Measurements from ENCODE around the gene ZSWIM3.
A peak's percentile ranks its signal among the peaks of the same experiment; 100 is the strongest.

ZSWIM3 gene

DNA sequence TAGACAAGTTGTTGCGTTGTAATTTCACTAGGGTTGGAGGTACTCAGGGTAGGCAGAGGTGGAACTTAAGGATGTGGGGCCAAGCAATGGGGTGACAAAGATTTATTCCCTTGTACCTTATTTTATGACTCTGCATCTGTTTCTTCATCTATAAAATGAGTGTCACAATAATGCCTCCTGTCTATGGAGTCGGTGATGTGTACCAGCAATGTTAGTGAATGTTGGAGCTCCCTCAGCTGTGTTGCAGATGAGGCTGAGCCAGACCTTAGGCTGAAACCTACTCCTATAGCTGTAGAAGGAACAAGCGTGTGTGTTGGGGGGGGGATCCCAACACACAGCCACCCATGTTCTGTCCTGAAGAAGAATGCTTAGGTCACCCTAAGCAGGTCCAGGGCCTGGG, 40.5 kb upstream of the ZSWIM3 start:
- in situ Hi-C loops (cut with HindIII; ENCODE audit: low sequenced_read_pairs), result no loop called here
- DNase-seq (ENCODE audit: low read depth, low spot score), result no peak
- no peak overlapping the region for H3K4me3 ChIP-seq (ENCODE audit: low read depth, low read length)
- TF ChIP-seq, protein P1, sequence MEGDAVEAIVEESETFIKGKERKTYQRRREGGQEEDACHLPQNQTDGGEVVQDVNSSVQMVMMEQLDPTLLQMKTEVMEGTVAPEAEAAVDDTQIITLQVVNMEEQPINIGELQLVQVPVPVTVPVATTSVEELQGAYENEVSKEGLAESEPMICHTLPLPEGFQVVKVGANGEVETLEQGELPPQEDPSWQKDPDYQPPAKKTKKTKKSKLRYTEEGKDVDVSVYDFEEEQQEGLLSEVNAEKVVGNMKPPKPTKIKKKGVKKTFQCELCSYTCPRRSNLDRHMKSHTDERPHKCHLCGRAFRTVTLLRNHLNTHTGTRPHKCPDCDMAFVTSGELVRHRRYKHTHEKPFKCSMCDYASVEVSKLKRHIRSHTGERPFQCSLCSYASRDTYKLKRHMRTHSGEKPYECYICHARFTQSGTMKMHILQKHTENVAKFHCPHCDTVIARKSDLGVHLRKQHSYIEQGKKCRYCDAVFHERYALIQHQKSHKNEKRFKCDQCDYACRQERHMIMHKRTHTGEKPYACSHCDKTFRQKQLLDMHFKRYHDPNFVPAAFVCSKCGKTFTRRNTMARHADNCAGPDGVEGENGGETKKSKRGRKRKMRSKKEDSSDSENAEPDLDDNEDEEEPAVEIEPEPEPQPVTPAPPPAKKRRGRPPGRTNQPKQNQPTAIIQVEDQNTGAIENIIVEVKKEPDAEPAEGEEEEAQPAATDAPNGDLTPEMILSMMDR (IDR thresholded peaks at IDR 0.05; ENCODE audit: low read depth, low read length), result no peak

DNA sequence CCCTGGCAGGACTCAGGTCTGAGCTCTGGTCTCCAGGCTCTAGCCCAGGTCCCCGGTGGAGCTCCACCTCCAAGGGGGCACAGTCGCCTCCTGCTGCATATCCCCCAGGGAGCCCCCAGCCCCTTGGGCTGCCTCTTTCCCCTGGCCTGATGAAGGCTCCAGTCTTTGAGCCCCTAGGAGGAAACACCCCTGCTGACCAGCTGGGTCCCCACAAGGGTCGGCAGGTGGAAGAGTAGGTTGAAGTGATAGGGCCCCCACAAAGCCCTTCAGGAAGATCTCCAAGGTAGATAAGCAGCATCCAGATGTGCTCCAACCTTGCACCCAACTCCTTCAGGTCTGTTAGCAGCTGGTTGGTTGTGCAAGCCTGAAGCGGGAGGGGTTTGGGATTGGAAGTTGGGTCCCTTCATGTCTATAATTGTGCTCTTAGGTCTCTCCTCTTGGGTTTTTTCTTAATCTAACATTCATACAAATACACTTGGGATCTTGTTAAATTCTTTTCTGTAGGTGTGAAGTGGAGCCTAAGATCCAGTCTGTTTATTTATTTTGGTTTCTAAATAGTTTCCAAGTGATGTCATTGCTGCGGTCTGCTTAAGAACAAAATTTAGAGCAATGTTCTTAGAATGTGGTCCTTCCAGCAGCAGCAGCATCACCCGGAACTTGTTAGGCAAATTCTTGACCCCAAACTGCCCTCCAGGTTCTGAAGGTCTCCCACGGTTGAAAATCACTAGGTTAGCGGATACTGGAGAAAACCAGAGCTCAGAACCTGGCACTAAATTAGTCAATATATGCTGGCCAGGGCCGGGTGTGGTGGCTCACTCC, 39.8 kb upstream of the ZSWIM3 start:
- TF ChIP-seq, protein P1 (IDR thresholded peaks at IDR 0.05; ENCODE audit: low read depth, low read length), result no peak
- no peak overlapping the region for H3K4me3 ChIP-seq (ENCODE audit: low read depth, low read length)
- in situ Hi-C loops (cut with HindIII; ENCODE audit: low sequenced_read_pairs), result no loop called here
- DNase-seq (ENCODE audit: low read depth, low spot score), result peak; percentile 82

DNA sequence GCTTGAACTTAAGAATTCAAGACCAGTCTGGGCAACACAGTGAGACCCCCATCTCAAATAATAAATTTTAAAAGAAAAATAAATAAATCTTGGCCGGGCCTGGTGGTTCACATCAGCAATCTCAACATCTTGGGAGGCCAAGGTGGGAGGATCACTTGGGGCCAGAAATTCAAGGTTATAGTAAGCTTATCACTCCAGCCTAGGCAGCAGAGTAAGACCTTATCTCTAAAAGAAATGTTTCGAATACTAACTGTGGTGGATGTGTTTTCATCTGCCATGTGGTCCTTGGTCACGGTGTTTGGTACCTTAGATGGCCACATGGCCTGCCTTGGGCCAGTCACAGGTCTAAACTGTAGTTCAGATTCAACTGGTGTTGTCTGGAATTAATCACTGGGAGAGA, 39.2 kb upstream of the ZSWIM3 start:
- H3K4me3 ChIP-seq (ENCODE audit: low read depth, low read length), result no peak overlapping the region
- in situ Hi-C loops (cut with HindIII; ENCODE audit: low sequenced_read_pairs), result no loop called here
- TF ChIP-seq, protein P1 (IDR thresholded peaks at IDR 0.05; ENCODE audit: low read depth, low read length), result no peak
- DNase-seq (ENCODE audit: low read depth, low spot score), result no peak

DNA sequence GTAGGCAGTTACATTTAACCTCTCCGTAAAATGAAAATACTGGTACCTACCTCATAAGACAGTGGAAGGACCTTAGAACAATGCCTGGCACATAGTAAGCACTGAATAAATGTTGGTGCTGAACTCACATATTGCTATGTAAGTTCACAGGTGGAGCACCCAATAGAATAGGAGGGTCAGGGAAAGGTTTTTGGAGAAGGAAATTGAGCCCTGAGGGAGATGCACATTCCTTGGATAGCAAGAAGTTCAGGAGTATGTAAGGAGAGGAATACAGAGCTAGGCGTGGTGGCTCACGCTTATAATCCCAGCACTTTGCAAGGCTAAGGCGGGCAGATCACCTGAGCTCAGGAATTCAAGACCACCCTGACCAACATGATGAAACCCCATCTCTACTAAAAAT, 37.9 kb upstream of the ZSWIM3 start:
- H3K4me3 ChIP-seq (ENCODE audit: low read depth, low read length), result no peak overlapping the region
- no peak for DNase-seq (ENCODE audit: low read depth, low spot score)
- TF ChIP-seq, protein P1 (IDR thresholded peaks at IDR 0.05; ENCODE audit: low read depth, low read length), result no peak
- in situ Hi-C loops (cut with HindIII; ENCODE audit: low sequenced_read_pairs), result no loop called here

DNA sequence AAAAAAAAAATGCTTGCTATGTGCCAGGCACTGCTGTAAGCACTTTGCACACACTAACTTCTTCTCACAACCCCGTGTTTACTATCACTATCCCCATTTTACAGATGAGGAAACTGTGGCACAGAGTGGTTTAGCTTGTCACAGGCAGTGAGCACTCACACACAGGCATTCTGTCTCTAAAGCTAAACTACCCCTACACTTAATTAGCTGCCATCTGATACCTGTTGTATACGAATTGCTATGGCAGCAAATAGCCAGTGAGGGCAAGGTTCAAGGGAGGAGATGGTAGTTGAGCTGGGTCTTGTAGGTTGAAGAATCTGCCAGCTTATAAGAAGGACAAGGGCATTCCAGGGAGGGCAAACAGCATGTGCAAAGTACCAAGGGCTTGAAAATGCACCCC, 35.5 kb upstream of the ZSWIM3 start:
- no peak for DNase-seq (ENCODE audit: low read depth, low spot score)
- H3K4me3 ChIP-seq (ENCODE audit: low read depth, low read length), result no peak overlapping the region
- in situ Hi-C loops (cut with HindIII; ENCODE audit: low sequenced_read_pairs), result no loop called here
- TF ChIP-seq, protein P1 (IDR thresholded peaks at IDR 0.05; ENCODE audit: low read depth, low read length), result no peak

DNA sequence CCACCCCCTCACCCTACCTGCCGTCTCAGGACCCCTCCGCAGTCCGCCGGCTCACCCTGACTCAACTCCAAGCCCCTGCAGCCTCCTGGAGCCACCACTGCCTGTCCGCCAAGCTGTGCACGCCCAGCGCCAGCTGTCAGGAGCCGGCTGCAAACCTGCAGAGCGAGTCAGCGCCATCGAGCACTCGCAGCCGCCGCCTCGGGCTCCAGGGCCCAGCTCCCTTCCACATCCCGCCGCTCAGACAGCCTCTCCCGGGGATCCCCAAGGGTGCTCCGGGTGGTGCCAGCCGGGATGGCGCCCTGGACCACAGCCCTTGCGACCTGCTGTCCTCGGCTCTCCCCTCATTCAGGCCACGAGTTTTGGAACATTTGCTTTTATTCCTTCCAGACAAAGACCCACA, 34.6 kb upstream of the ZSWIM3 start:
- TF ChIP-seq, protein P1 (IDR thresholded peaks at IDR 0.05; ENCODE audit: low read depth, low read length), result no peak
- DNase-seq (ENCODE audit: low read depth, low spot score), result no peak
- in situ Hi-C loops (cut with HindIII; ENCODE audit: low sequenced_read_pairs), result no loop called here
- H3K4me3 ChIP-seq (ENCODE audit: low read depth, low read length), result no peak overlapping the region

Data from astrocyte of the spinal cord (primary cell).